Right cardiac atrium (tissue), 5 donors: ENCODE results near the gene KRT72. TPM values are rescaled to one million over a fixed set of nuclear protein-coding genes. Genes with fewer than 3 reads are reported as not detected.

Experiments used
- ATAC-seq, 2 donors: fragments of 200-7000 bp; cut with Tn5 transposase; one replicate each; pipeline versions ENCODE4 v1.8.0 to v1.9.1; 2020; ENCODE audit warnings: moderate library complexity in 2 of 2, mild to moderate bottlenecking in 1 of 2
- DNase-seq, 3 donors: peaks; one replicate each; pipeline ENCODE4 v3.0.0-alpha.2; 2020
- H3K27ac ChIP-seq: one replicate; pipeline ENCODE4 v1.5.1; 2013; ENCODE audit warnings: mild to moderate bottlenecking, low read length, control low read depth, moderate library complexity
- H3K27me3 ChIP-seq: one replicate; pipeline ENCODE4 v1.6.1; 2013; ENCODE audit not compliant: control insufficient read depth, insufficient read depth
- H3K4me1 ChIP-seq: one replicate; pipeline ENCODE4 v1.6.1; 2013; ENCODE audit warnings: low read length; ENCODE audit not compliant: control insufficient read depth, insufficient read depth
- H3K4me3 ChIP-seq: one replicate; pipeline ENCODE4 v1.5.1; 2013; ENCODE audit warnings: low read length, control low read depth
- H3K9me3 ChIP-seq: one replicate; pipeline ENCODE4 v1.6.1; 2013; ENCODE audit warnings: low read length; ENCODE audit not compliant: control insufficient read depth
- WGBS: extraction: QIAGEN DNeasy Blood & Tissue Kit; methylation state at CpG from one replicate; pipeline ENCODE4 v1.1.7; 2013; 5-methylcytosine and 5-hydroxymethylcytosine counted together
- intact Hi-C, 4 donors: fragments of 100-400 bp; cut with DNase I; formaldehyde crosslinking; loops; one replicate each; pipeline versions ENCODE4 v1.11.0 to v1.14.0; 2022 to 2023
- polyA plus RNA-seq: library from polyadenylated mRNA; stranded (reverse); fragments of 200-250 nt; gene quantifications from one replicate; pipeline ENCODE4 v1.2.3, GENCODE V29; 2013
- total RNA-seq, 4 donors: library from RNA; stranded (reverse); fragmentation: NEBNext Ultra II Directional; extraction: Animal tissue kit (Norgen Biotek cat#: 25700); gene quantifications; one replicate each; pipeline ENCODE4 v1.2.1, GENCODE V29; 2021
- donor health status: healthy with polysubstance abuse.
- donor health status: DM: no; HTN: yes; CAD: no.
- donor health status: DM: no; HTN: no; CAD: no.
- donor health status: DM: no; HTN: yes; CAD: no; lungs with severe emphysema.
- donor health status: DM: yes; HTN: yes; CAD: no.

KRT72 gene
- total and polyA plus RNA-seq, 5 donors = not detected

- Histone ChIP-seq H3K9me3 (no peaks in the 10 kb centered on the region), H3K4me1 (no peaks in the 10 kb centered on the region), H3K4me3 (no peak overlapping the region), H3K27me3 (no peaks in the 10 kb centered on the region), H3K27ac (no peak overlapping the region)
- DNase-seq = no peak
- 61% methylated on average over 4 of the region's 4 CpGs for WGBS
- intact Hi-C loops = no loop called here
- no peak for ATAC-seq
Measured at GRCh38 chr12:52637299-52637698, 36.0 kb upstream of the KRT72 start.

DNA sequence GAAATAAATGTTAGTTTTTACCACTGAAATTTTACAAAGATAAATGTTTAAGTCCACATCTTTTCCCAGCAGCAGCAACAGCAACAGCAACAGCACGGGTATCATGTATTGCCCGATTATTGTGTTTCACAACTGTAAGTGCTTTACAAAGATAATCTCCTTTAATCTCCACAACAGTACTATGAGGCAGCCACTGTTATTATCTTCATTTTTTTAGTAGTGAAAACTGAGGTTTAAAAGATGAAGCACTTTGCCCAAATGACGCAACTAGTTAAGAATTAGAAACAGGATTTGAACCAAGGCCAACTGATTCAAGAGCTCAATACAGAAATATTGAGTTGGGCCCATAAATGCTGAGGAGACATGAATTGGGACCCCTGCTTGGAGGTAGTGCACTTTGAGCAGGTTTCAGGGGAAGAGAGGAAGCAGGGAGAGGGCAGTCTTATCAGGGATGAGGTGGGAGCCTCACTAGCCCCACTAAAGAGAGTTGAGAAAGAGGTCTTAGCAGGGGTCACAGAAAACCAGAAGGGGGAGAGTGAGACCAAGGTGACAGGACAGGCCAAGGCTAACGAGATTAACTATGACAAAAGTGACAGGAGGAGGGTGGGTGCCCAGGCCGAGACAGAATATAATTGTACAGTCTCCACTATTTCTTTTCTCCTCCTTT is 35.5 kb upstream of the KRT72 start:
- H3K4me3 ChIP-seq = no peak overlapping the region
- H3K27ac ChIP-seq = no peak overlapping the region
- DNase-seq (no peak), ATAC-seq (no peak)
- H3K27me3 ChIP-seq = no peaks in the 10 kb centered on the region
- WGBS = 59% methylated on average over 5 of the region's 5 CpGs
- intact Hi-C loops = no loop called here
- H3K4me1 ChIP-seq = no peaks in the 10 kb centered on the region
- H3K9me3 ChIP-seq = no peaks in the 10 kb centered on the region

- DNase-seq (no peak), ATAC-seq (no peak)
- H3K27me3 ChIP-seq = no peaks in the 10 kb centered on the region
- H3K4me1 ChIP-seq = no peaks in the 10 kb centered on the region
- 71% methylated on average over 6 of the region's 6 CpGs for WGBS
- no peak overlapping the region for H3K4me3 ChIP-seq
- H3K9me3 ChIP-seq = no peaks in the 10 kb centered on the region
- intact Hi-C loops = no loop called here
- no peak overlapping the region for H3K27ac ChIP-seq
Measured at GRCh38 chr12:52636189-52636588, 34.9 kb upstream of the KRT72 start.

DNA sequence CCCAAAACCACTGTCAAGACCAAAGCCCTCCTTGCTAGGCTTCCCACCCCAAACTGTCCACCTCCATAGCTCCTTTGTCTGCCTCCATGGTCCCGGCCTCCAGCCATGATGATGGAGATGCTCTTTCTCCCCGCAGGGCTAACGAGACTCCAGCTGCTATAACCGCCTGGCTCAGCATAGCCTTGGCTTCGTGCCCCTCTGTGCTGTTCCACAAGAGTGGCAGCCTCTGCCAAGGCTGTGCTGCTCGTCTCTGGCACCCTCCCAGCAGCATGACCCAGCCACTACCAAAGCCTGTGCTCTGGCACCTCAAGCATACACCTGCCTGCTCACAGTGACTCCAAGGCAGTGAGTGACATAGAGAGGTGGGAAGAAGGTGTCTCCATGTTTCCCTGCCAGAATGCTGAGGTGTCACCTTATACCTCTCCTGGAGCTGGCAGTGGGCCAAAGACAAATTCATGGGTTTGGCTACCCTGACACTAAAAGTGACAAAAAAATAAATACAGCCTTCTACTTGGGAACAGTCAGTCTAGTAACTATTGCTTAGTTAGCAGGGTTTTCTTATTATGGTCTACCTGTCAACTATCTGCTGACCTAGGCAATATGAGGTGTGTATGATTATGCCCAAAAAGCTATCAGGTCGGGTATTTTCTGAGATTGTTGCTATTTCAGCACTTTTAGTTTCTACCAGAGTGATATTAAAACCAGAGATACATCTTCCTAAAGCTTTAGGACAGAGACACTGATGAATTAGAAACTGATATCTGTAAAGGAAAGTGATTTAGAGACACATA is 33.2 kb upstream of the KRT72 start:
- Histone ChIP-seq H3K4me3 (no peak overlapping the region), H3K9me3 (no peaks in the 10 kb centered on the region), H3K27ac (no peak overlapping the region), H3K27me3 (no peaks in the 10 kb centered on the region), H3K4me1 (no peaks in the 10 kb centered on the region)
- ATAC-seq (peak; percentile 88 to 94), DNase-seq (peak; percentile 67 to 88 (median 88))
- intact Hi-C loops = no loop called here
- 46% methylated on average over 7 of the region's 7 CpGs for WGBS

- Histone ChIP-seq H3K4me3 (no peak overlapping the region), H3K4me1 (no peaks in the 10 kb centered on the region), H3K27ac (no peak overlapping the region), H3K27me3 (no peaks in the 10 kb centered on the region), H3K9me3 (no peaks in the 10 kb centered on the region)
- ATAC-seq (no peak), DNase-seq (no peak)
- intact Hi-C loops = no loop called here
- WGBS = 59% methylated on average over 4 of the region's 4 CpGs
Measured at GRCh38 chr12:52633383-52633782, 32.1 kb upstream of the KRT72 start.

- no peak for DNase-seq
- no peak for ATAC-seq
- 82% methylated on average over 4 of the region's 4 CpGs for WGBS
Measured at GRCh38 chr12:52632656-52633055, 31.4 kb upstream of the KRT72 start.

GRCh38 chr12:52631676-52632459 is 30.6 kb upstream of the KRT72 start:
- Histone ChIP-seq H3K9me3 (no peaks in the 10 kb centered on the region), H3K4me1 (no peaks in the 10 kb centered on the region), H3K4me3 (no peak overlapping the region), H3K27ac (no peak overlapping the region), H3K27me3 (no peaks in the 10 kb centered on the region)
- DNase-seq (no peak), ATAC-seq (no peak)
- WGBS = 80% methylated on average over 6 of the region's 6 CpGs
- intact Hi-C loops = no loop called here

More at GRCh38 chr12:52632656-52633055, 31.4 kb upstream of the KRT72 start:
- no peaks in the 10 kb centered on the region for H3K27me3 ChIP-seq
- H3K4me3 ChIP-seq = no peak overlapping the region
- H3K27ac ChIP-seq = no peak overlapping the region
- H3K9me3 ChIP-seq = no peaks in the 10 kb centered on the region
- intact Hi-C loops = no loop called here
- no peaks in the 10 kb centered on the region for H3K4me1 ChIP-seq

GRCh38 chr12:52631264-52631663 is 30.0 kb upstream of the KRT72 start:
- Histone ChIP-seq H3K4me3 (no peak overlapping the region), H3K27ac (no peak overlapping the region), H3K27me3 (no peaks in the 10 kb centered on the region), H3K9me3 (no peaks in the 10 kb centered on the region), H3K4me1 (no peaks in the 10 kb centered on the region)
- DNase-seq (no peak), ATAC-seq (no peak)
- intact Hi-C loops = no loop called here
- WGBS = 62% methylated on average over 4 of the region's 4 CpGs

GRCh38 chr12:52630599-52631200 is 29.4 kb upstream of the KRT72 start:
- Histone ChIP-seq H3K9me3 (no peaks in the 10 kb centered on the region), H3K27me3 (no peaks in the 10 kb centered on the region), H3K4me1 (no peaks in the 10 kb centered on the region), H3K4me3 (no peak overlapping the region), H3K27ac (no peak overlapping the region)
- DNase-seq (no peak), ATAC-seq (no peak)
- 58% methylated on average over 4 of the region's 4 CpGs for WGBS
- intact Hi-C loops = no loop called here

DNA sequence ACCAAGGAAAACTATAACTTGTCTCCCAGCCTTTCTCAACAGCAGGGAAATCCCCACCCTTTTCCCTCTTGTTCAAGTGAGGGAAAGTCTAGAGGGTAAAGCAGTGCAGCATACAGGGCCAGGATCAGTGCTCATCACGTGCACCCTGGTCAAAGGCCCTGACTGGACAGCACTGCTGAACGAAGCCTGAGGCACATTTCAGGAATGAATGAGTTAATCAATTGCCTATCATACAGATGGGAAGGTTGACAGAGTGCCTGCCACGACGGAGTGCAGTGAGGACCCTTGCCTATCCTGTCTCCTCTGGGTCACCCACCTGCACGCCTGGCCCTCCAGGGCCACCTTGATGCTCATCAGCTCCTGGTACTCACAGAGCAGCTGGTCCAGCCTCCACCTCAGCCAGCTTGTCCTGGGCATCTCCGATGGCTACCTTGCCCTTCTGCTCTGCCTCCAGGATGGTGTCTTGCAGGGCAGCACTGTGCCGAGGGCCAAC is 28.8 kb upstream of the KRT72 start:
- no peaks in the 10 kb centered on the region for H3K4me1 ChIP-seq
- H3K27ac ChIP-seq = no peak overlapping the region
- WGBS = 76% methylated on average over 7 of the region's 7 CpGs
- DNase-seq = no peak
- no peaks in the 10 kb centered on the region for H3K9me3 ChIP-seq
- no peak for ATAC-seq
- no peak overlapping the region for H3K4me3 ChIP-seq
- intact Hi-C loops = no loop called here
- no peaks in the 10 kb centered on the region for H3K27me3 ChIP-seq
